HCT116 (cell line): ENCODE measurements around the gene RAB31. TPM values are rescaled to one million over a fixed set of nuclear protein-coding genes. Genes with fewer than 3 reads are reported as not detected.

Experiments used
- ATAC-seq: fragments of 200-7000 bp; cut with Tn5 transposase; 2 replicates; pipeline ENCODE4 v1.9.1; 2020; ENCODE audit warnings: mild to moderate bottlenecking, moderate library complexity
- BruUV-seq: library from RNA; stranded (reverse); fragments of 400-500 nt; replicated peaks from 2 replicates; lab custom pipeline; 2021; lab: Mats Ljungman, UMichigan
- CTCF ChIA-PET: fragments of 300-600 bp; sonication (Branson Sonifier 250); formaldehyde crosslinking; loops from one replicate; lab custom pipeline; 2021; ENCODE audit warnings: antibody characterized with exemption; lab: Charles Lee
- POLR2A ChIA-PET: fragments of 300-600, 350-600 bp; sonication (Branson Sonifier 250); formaldehyde crosslinking; loops from one replicate; lab custom pipeline; 2021; ENCODE audit warnings: antibody characterized with exemption; lab: Charles Lee
- RAD21 ChIA-PET, 2 experiments: fragments of 300-600 bp; sonication (Branson Sonifier 250); formaldehyde crosslinking; loops; one replicate each; lab custom pipeline; 2023; ENCODE audit warnings: low total read pairs in 2 of 2; ENCODE audit not compliant: uncharacterized antibody in 2 of 2, unreplicated experiment in 2 of 2, low non-redundant PET in 1 of 2; lab: Charles Lee
- DNase-seq: peaks from one replicate; pipeline ENCODE4 v3.0.0-alpha.2; 2010; ENCODE audit warnings: low read depth, low spot score
- H2AFZ ChIP-seq: fragments of 200-600 bp; shearing (Covaris generic), sonication (generic); 2 replicates; pipeline ENCODE4 v1.6.1; 2017; ENCODE audit warnings: low read depth, mixed run types, mixed read lengths, antibody characterized with exemption, low read length; ENCODE audit not compliant: poor library complexity, severe bottlenecking
- H3K27ac ChIP-seq: 2 replicates; pipeline ENCODE4 v1.5.1; 2012; ENCODE audit warnings: low read depth, low read length
- H3K27me3 ChIP-seq: fragments of 200-600 bp; sonication (generic); 2 replicates; pipeline ENCODE4 v1.6.1; 2016; ENCODE audit warnings: mixed run types, low read length, mixed read lengths; ENCODE audit not compliant: insufficient read depth
- H3K36me3 ChIP-seq, 2 experiments: fragments of 200-500 bp in 1 of 2; fragments of 200-600 bp in 1 of 2; sonication (Bioruptor generic) in 1 of 2; sonication (generic) in 1 of 2; 2 replicates each; pipeline versions ENCODE4 v1.5.1 to v1.6.1; 2014 to 2016; ENCODE audit warnings: low read length in 2 of 2, inconsistent platforms in 1 of 2, mixed read lengths in 1 of 2, mixed run types in 1 of 2; ENCODE audit not compliant: insufficient read depth in 2 of 2, control insufficient read depth in 1 of 2
- H3K4me1 ChIP-seq, 2 experiments: fragments of 200-600 bp in 1 of 2; sonication (generic) in 1 of 2; 2 replicates each; pipeline versions ENCODE4 v1.5.1 to v1.6.1; 2012 to 2017; ENCODE audit warnings: low read length in 2 of 2, inconsistent platforms in 1 of 2, mild to moderate bottlenecking in 1 of 2, mixed read lengths in 1 of 2, mixed run types in 1 of 2, moderate library complexity in 1 of 2; ENCODE audit not compliant: insufficient read depth in 2 of 2, control insufficient read depth in 1 of 2
- H3K4me2 ChIP-seq: fragments of 200-600 bp; sonication (generic); 2 replicates; pipeline ENCODE4 v1.6.1; 2017; ENCODE audit warnings: mixed run types, low read length, mixed read lengths
- H3K4me3 ChIP-seq, 2 experiments: fragments of 200-600 bp in 1 of 2; sonication (generic) in 1 of 2; replicated peaks in 1 of 2; 2 replicates each; pipeline ENCODE4 v1.5.1; 2011 to 2016; ENCODE audit warnings: low read length in 2 of 2, control low read depth in 1 of 2, low read depth in 1 of 2, mild to moderate bottlenecking in 1 of 2, mixed read lengths in 1 of 2, mixed run types in 1 of 2
- H3K79me2 ChIP-seq: fragments of 200-600 bp; sonication (generic); 2 replicates; pipeline ENCODE4 v1.6.1; 2017; ENCODE audit warnings: mild to moderate bottlenecking, mixed run types, low read length, moderate library complexity, mixed read lengths; ENCODE audit not compliant: insufficient read depth
- H3K9ac ChIP-seq: fragments of 200-600 bp; sonication (generic); 2 replicates; pipeline ENCODE4 v1.6.1; 2016; ENCODE audit warnings: low read length, mixed read lengths
- H3K9me2 ChIP-seq: fragments of 200-600 bp; sonication (generic), shearing (Covaris generic); 2 replicates; pipeline ENCODE4 v1.6.1; 2017; ENCODE audit warnings: mixed run types, mild to moderate bottlenecking, moderate library complexity; ENCODE audit not compliant: insufficient read depth
- H3K9me3 ChIP-seq, 2 experiments: fragments of 200-500 bp in 1 of 2; fragments of 200-600 bp in 1 of 2; sonication (Bioruptor generic) in 1 of 2; sonication (generic) in 1 of 2; 2 replicates each; pipeline ENCODE4 v1.6.1; 2014 to 2017; ENCODE audit warnings: low read length in 2 of 2, mixed read lengths in 2 of 2, inconsistent platforms in 1 of 2, low read depth in 1 of 2, mild to moderate bottlenecking in 1 of 2, mixed run types in 1 of 2, moderate library complexity in 1 of 2; ENCODE audit not compliant: control insufficient read depth in 1 of 2, insufficient read depth in 1 of 2
- H4K20me1 ChIP-seq: fragments of 200-600 bp; sonication (generic), shearing (Covaris generic); 2 replicates; pipeline ENCODE4 v1.6.1; 2017; ENCODE audit warnings: mixed run types, mild to moderate bottlenecking, moderate library complexity; ENCODE audit not compliant: insufficient read depth
- ATF3 ChIP-seq: IDR thresholded peaks from 2 replicates; pipeline ENCODE4 v1.6.1; 2012
- CBX3 ChIP-seq: IDR thresholded peaks from 2 replicates; pipeline ENCODE4 v1.6.1; 2012; ENCODE audit warnings: low read depth
- CEBPB ChIP-seq: IDR thresholded peaks from 2 replicates; pipeline ENCODE4 v1.6.1; 2012; ENCODE audit warnings: low read depth
- EGR1 ChIP-seq: IDR thresholded peaks from 2 replicates; pipeline ENCODE4 v1.6.1; 2012; ENCODE audit warnings: low read depth
- ELF1 ChIP-seq: IDR thresholded peaks from 2 replicates; pipeline ENCODE4 v1.6.1; 2012; ENCODE audit warnings: low read depth, borderline replicate concordance
- EZH2 ChIP-seq: fragments of 200-600 bp; sonication (generic); IDR thresholded peaks from 2 replicates; pipeline ENCODE4 v1.6.1; 2017; ENCODE audit warnings: antibody characterized with exemption, mixed run types
- EZH2phosphoT487 ChIP-seq: fragments of 200-600 bp; IDR thresholded peaks from 2 replicates; pipeline ENCODE4 v1.6.1; 2018; ENCODE audit warnings: antibody characterized with exemption, borderline replicate concordance
- POLR2AphosphoS5 ChIP-seq: IDR thresholded peaks from 2 replicates; pipeline ENCODE4 v1.6.1; 2011; ENCODE audit warnings: mild to moderate bottlenecking, low read depth, low read length, moderate library complexity
- RAD21 ChIP-seq: IDR thresholded peaks from 2 replicates; pipeline ENCODE4 v1.6.1; 2012; ENCODE audit warnings: low read depth, mild to moderate bottlenecking
- SIN3A ChIP-seq: IDR thresholded peaks from 2 replicates; pipeline ENCODE4 v1.6.1; 2012; ENCODE audit warnings: low read depth
- SP1 ChIP-seq: IDR thresholded peaks from 2 replicates; pipeline ENCODE4 v1.6.1; 2012; ENCODE audit warnings: low read depth
- SRF ChIP-seq: IDR thresholded peaks from 2 replicates; pipeline ENCODE4 v1.6.1; 2012; ENCODE audit warnings: low read depth
- TCF7L2 ChIP-seq: IDR thresholded peaks from 2 replicates; pipeline ENCODE4 v1.7.0; 2011; ENCODE audit warnings: borderline replicate concordance, inconsistent platforms; ENCODE audit not compliant: insufficient read depth, insufficient read length; ENCODE audit errors: extremely low read depth
- YY1 ChIP-seq: IDR thresholded peaks from 2 replicates; pipeline ENCODE4 v1.6.1; 2011; ENCODE audit warnings: low read length, low read depth, moderate library complexity, mild to moderate bottlenecking; ENCODE audit not compliant: insufficient replicate concordance; ENCODE audit errors: extremely low read depth
- ZBTB33 ChIP-seq: IDR thresholded peaks from 2 replicates; pipeline ENCODE4 v1.6.1; 2011; ENCODE audit warnings: mild to moderate bottlenecking, low read length, moderate library complexity; ENCODE audit not compliant: insufficient replicate concordance; ENCODE audit errors: extremely low read depth
- intact Hi-C: fragments of 100-400 bp; cut with micrococcal nuclease; formaldehyde crosslinking; loops from 2 replicates; pipeline ENCODE4 v1.10.0; 2022
- total RNA-seq: library from RNA; stranded (reverse); gene quantifications from one replicate; pipeline ENCODE4 v1.2.1, GENCODE V29; 2021; ENCODE audit not compliant: unreplicated experiment

RAB31 gene
- total RNA-seq, 1 experiment from 2014 or later = 46.9 TPM

GRCh38 chr18:9814431-9814830, 106.3 kb downstream of the RAB31 start:
- no peaks in the 10 kb centered on the region; a peak in 1 of 4 replicates for H3K4me1 ChIP-seq
- H3K9me2 ChIP-seq = no peaks in the 10 kb centered on the region
- DNase-seq = no peak
- intact Hi-C loops = no loop called here
- H3K27me3 ChIP-seq = no peaks in the 10 kb centered on the region
- H3K36me3 ChIP-seq = no peaks in the 10 kb centered on the region
- POLR2A ChIA-PET = no interaction called here
- H3K79me2 ChIP-seq = no peaks in the 10 kb centered on the region
- H3K4me3 ChIP-seq = no peak overlapping the region
- TF ChIP-seq ZBTB33 = no peak
- no peak for TF ChIP-seq CEBPB
- TF ChIP-seq ATF3 = no peak
- TF ChIP-seq SRF = no peak
- no peak for TF ChIP-seq SIN3A
- no peak for TF ChIP-seq ELF1
- TF ChIP-seq POLR2AphosphoS5 = no peak
- H3K9me3 ChIP-seq = no peaks in the 10 kb centered on the region
- no peak overlapping the region for H3K27ac ChIP-seq
- BruUV-seq = no TSS peak
- RAD21 ChIA-PET = no interaction called here
- H3K4me2 ChIP-seq = no peak overlapping the region
- no peak overlapping the region for H3K9ac ChIP-seq
- no peak for ATAC-seq
- no peak overlapping the region for H2AFZ ChIP-seq
- H4K20me1 ChIP-seq = no peaks in the 10 kb centered on the region
- CTCF ChIA-PET = no interaction called here

GRCh38 chr18:9817286-9817685, 109.2 kb downstream of the RAB31 start:
- DNase-seq = no peak
- H3K36me3 ChIP-seq = no peaks in the 10 kb centered on the region
- ChIA-PET POLR2A (no interaction called here), CTCF (no interaction called here), RAD21 (no interaction called here)
- H3K27me3 ChIP-seq = no peaks in the 10 kb centered on the region
- no TSS peak for BruUV-seq
- no peaks in the 10 kb centered on the region for H3K4me1 ChIP-seq
- no peak overlapping the region for H3K4me2 ChIP-seq
- intact Hi-C loops = no loop called here
- no peak for TF ChIP-seq YY1
- no peak for TF ChIP-seq CBX3
- no peak for TF ChIP-seq EZH2
- no peak for TF ChIP-seq ATF3
- TF ChIP-seq TCF7L2 = no peak
- TF ChIP-seq EZH2phosphoT487 = no peak
- no peak for TF ChIP-seq EGR1
- no peak for TF ChIP-seq ZBTB33
- TF ChIP-seq SP1 = no peak
- no peak for TF ChIP-seq RAD21
- no peak for ATAC-seq
- H2AFZ ChIP-seq = no peak overlapping the region
- H3K79me2 ChIP-seq = no peaks in the 10 kb centered on the region
- no peak overlapping the region for H3K9ac ChIP-seq
- H3K9me2 ChIP-seq = no peaks in the 10 kb centered on the region
- no peak overlapping the region for H3K4me3 ChIP-seq
- H3K9me3 ChIP-seq = no peaks in the 10 kb centered on the region
- H4K20me1 ChIP-seq = no peaks in the 10 kb centered on the region
- H3K27ac ChIP-seq = no peak overlapping the region
